GM23338 (cell line): ENCODE measurements around the gene JAKMIP2. TPM values are rescaled to one million over a fixed set of nuclear protein-coding genes. Genes with fewer than 3 reads are reported as not detected.

ENCODE experiments used
- CREB1 ChIP-seq: fragments of 250-450 bp; sonication (Bioruptor Pico); IDR thresholded peaks from 2 replicates; pipeline ENCODE4 v1.5.0; 2020; ENCODE audit warnings: low read depth, mild to moderate bottlenecking, moderate library complexity
- EZH2phosphoT487 ChIP-seq: fragments of 200-600 bp; sonication (generic); IDR thresholded peaks from one replicate; pipeline ENCODE4 v1.8.1; 2018; ENCODE audit warnings: antibody characterized with exemption; ENCODE audit not compliant: unreplicated experiment
- REST ChIP-seq: IDR thresholded peaks from one replicate; pipeline ENCODE4 v1.6.1; 2018; ENCODE audit warnings: antibody characterized with exemption; ENCODE audit not compliant: unreplicated experiment
- STAT1 ChIP-seq: IDR thresholded peaks from one replicate; pipeline ENCODE4 v1.6.1; 2016; ENCODE audit warnings: antibody characterized with exemption; ENCODE audit not compliant: unreplicated experiment
- ZNF114 ChIP-seq: fragments of 250-450 bp; sonication (Bioruptor Pico); IDR thresholded peaks from 2 replicates; pipeline ENCODE4 v1.5.0; 2020; ENCODE audit warnings: mild to moderate bottlenecking, moderate library complexity
- ZNF331 ChIP-seq: fragments of 250-450 bp; sonication (Bioruptor Pico); IDR thresholded peaks from 2 replicates; pipeline ENCODE4 v1.5.0; 2020; ENCODE audit warnings: low read depth, mild to moderate bottlenecking, moderate library complexity
- ZNF462 ChIP-seq: fragments of 250-450 bp; sonication (Bioruptor Pico); IDR thresholded peaks from 2 replicates; pipeline ENCODE4 v1.5.0; 2020; ENCODE audit warnings: mild to moderate bottlenecking, moderate library complexity
- polyA plus RNA-seq: library from polyadenylated mRNA; unstranded; fragments of >200 nt; fragmentation: Nextera tagmentation; extraction: Ambion mirVana; gene quantifications from 2 replicates; pipeline ENCODE4 v1.2.1, GENCODE V29; 2016
- total RNA-seq: library from RNA; depleted of rRNA; stranded (reverse); fragments of >200 nt; shearing (Covaris generic); gene quantifications from 2 replicates; pipeline ENCODE4 v1.2.3, GENCODE V29; 2014

Gene JAKMIP2
- total and polyA plus RNA-seq, 2 experiments from 2014 or later = 20.5 to 27.2 TPM

GRCh38 chr5:147813696-147814095 is 31.2 kb upstream of the JAKMIP2 start (continued):
- TF ChIP-seq ZNF462 (CRISPR knock-in tag) = no peak
- TF ChIP-seq ZNF331 (CRISPR knock-in tag) = no peak
- TF ChIP-seq ZNF114 (CRISPR knock-in tag) = no peak
- TF ChIP-seq CREB1 (CRISPR knock-in tag) = no peak
- TF ChIP-seq REST = no peak
- no peak for TF ChIP-seq EZH2phosphoT487
- TF ChIP-seq STAT1 = no peak
